K562 (cell line): ENCODE results near the gene FBXO44. TPM values are rescaled to one million over a fixed set of nuclear protein-coding genes. Genes with fewer than 3 reads are reported as not detected.

Source experiments
- ATAC-seq: fragments of 200-7000 bp; cut with Tn5 transposase; 3 replicates; pipeline ENCODE4 v1.9.1; 2020; ENCODE audit warnings: moderate library complexity
- BruUV-seq: library from RNA; stranded (reverse); fragments of 400-500 nt; replicated peaks from 2 replicates; lab custom pipeline; 2021; lab: Mats Ljungman, UMichigan
- CTCF ChIA-PET: fragments of 300-600 bp; formaldehyde crosslinking; extraction: SDS; loops from one replicate; lab custom pipeline; 2021; ENCODE audit warnings: low intra/inter-chr PET ratio; lab: Yijun Ruan, JAX
- POLR2A ChIA-PET: fragments of 300-600, 350-650 bp; sonication (Branson Sonifier 250); formaldehyde crosslinking; extraction: SDS; loops from one replicate; lab custom pipeline; 2021; ENCODE audit warnings: antibody characterized with exemption, inconsistent platforms; lab: Yijun Ruan, JAX
- DNase-seq, 4 experiments: peaks; one replicate each; pipeline versions ENCODE4 v3.0.0 to v3.0.0-alpha.2; 2011 to 2018; ENCODE audit warnings: low spot score in 3 of 4, mixed read lengths in 3 of 4; ENCODE audit errors: extremely low read depth in 1 of 4
- FAIRE-seq: peaks from 2 replicates; lab custom pipeline; 2011; peaks lifted over from hg19 to GRCh38; lab: Jason Lieb, UNC
- H2AFZ ChIP-seq: 2 replicates; pipeline ENCODE4 v1.6.0; 2011; ENCODE audit warnings: low read depth, low read length, control low read depth, inconsistent platforms
- H3K27ac ChIP-seq: fragments of 200-600 bp; 3 replicates; pipeline ENCODE4 v1.8.0; 2011; ENCODE audit warnings: low read depth, mild to moderate bottlenecking, control low read depth, inconsistent platforms, low read length, moderate library complexity, mixed read lengths; ENCODE audit errors: extremely low read depth
- H3K27me3 ChIP-seq, 2 experiments: fragments of 300-600 bp in 1 of 2; 2 replicates in 1 of 2; 3 replicates in 1 of 2; pipeline versions ENCODE4 v1.6.0 to v1.8.0; 2011; ENCODE audit warnings: inconsistent platforms in 2 of 2, low read length in 2 of 2, mild to moderate bottlenecking in 1 of 2, mixed read lengths in 1 of 2, moderate library complexity in 1 of 2; ENCODE audit not compliant: control insufficient read depth in 2 of 2, insufficient read depth in 2 of 2
- H3K36me3 ChIP-seq: fragments of 300-600 bp; 3 replicates; pipeline ENCODE4 v1.8.0; 2011; ENCODE audit warnings: mild to moderate bottlenecking, low read length, inconsistent platforms; ENCODE audit not compliant: control insufficient read depth, insufficient read depth
- H3K4me1 ChIP-seq, 2 experiments: fragments of 200-600 bp in 1 of 2; replicated peaks in 1 of 2; 2 replicates in 1 of 2; 3 replicates in 1 of 2; pipeline versions ENCODE4 v1.5.1 to v1.8.0; 2011; ENCODE audit warnings: inconsistent platforms in 2 of 2, low read length in 2 of 2, mild to moderate bottlenecking in 1 of 2, mixed read lengths in 1 of 2, moderate library complexity in 1 of 2; ENCODE audit not compliant: control insufficient read depth in 2 of 2, insufficient read depth in 2 of 2
- H3K4me2 ChIP-seq: 2 replicates; pipeline ENCODE4 v1.6.1; 2011; ENCODE audit warnings: low read length, control low read depth, inconsistent platforms, mixed read lengths; ENCODE audit not compliant: insufficient read depth
- H3K4me3 ChIP-seq: fragments of 200-600 bp; sonication (generic), shearing (Covaris generic); 2 replicates; pipeline ENCODE4 v1.5.1; 2016; ENCODE audit warnings: control low read depth, inconsistent platforms
- H3K79me2 ChIP-seq: fragments of 200-600 bp; 3 replicates; pipeline ENCODE4 v1.8.0; 2011; ENCODE audit warnings: low read length, inconsistent platforms; ENCODE audit not compliant: control insufficient read depth, insufficient read depth
- H3K9ac ChIP-seq, 2 experiments: 2 replicates each; pipeline versions ENCODE4 v1.6.0 to v1.6.1; 2011; ENCODE audit warnings: low read depth in 2 of 2, low read length in 2 of 2, control low read depth in 1 of 2, inconsistent platforms in 1 of 2, mild to moderate bottlenecking in 1 of 2, mixed read lengths in 1 of 2; ENCODE audit not compliant: insufficient read depth in 1 of 2
- H3K9me1 ChIP-seq: one replicate; pipeline ENCODE4 v1.6.0; 2011; ENCODE audit warnings: inconsistent platforms, mild to moderate bottlenecking, low read length, moderate library complexity; ENCODE audit not compliant: control insufficient read depth, insufficient read depth
- H3K9me3 ChIP-seq: replicated peaks from 2 replicates; pipeline ENCODE4 v1.5.1; 2011; ENCODE audit warnings: low read depth, low read length, inconsistent platforms; ENCODE audit not compliant: control insufficient read depth, insufficient read depth
- H4K20me1 ChIP-seq: replicated peaks from 2 replicates; pipeline ENCODE4 v1.6.1; 2011; ENCODE audit warnings: low read length, inconsistent platforms, mixed read lengths; ENCODE audit not compliant: control insufficient read depth, insufficient read depth
- CC2D1A ChIP-seq: fragments of 450-650 bp; IDR thresholded peaks from 2 replicates; pipeline ENCODE4 v1.6.1; 2017; ENCODE audit warnings: mild to moderate bottlenecking
- CEBPB ChIP-seq: fragments of 450-650 bp; IDR thresholded peaks from 2 replicates; pipeline ENCODE4 v1.6.1; 2016; ENCODE audit warnings: missing genetic modification characterization, missing compliant biosample characterization
- CREBBP ChIP-seq: IDR thresholded peaks from one replicate; pipeline ENCODE4 v1.6.1; 2012; ENCODE audit warnings: low read depth, mild to moderate bottlenecking, control low read depth, inconsistent platforms, low read length
- DACH1 ChIP-seq: fragments of 450-650 bp; IDR thresholded peaks from 2 replicates; pipeline ENCODE4 v1.6.1; 2018; ENCODE audit not compliant: partially characterized antibody
- GTF2A2 ChIP-seq: IDR thresholded peaks from 2 replicates; pipeline ENCODE4 v1.6.1; 2016; ENCODE audit warnings: mild to moderate bottlenecking, missing genetic modification characterization, missing compliant biosample characterization
- LCOR ChIP-seq: sonication (generic); formaldehyde crosslinking; IDR thresholded peaks from 2 replicates; pipeline ENCODE4 v1.8.0; 2022; ENCODE audit warnings: mild to moderate bottlenecking, missing genetic modification reagents
- MCM7 ChIP-seq, 2 experiments: fragments of 450-650 bp; IDR thresholded peaks; 2 replicates each; pipeline ENCODE4 v1.6.1; 2016 to 2018
- MEF2D ChIP-seq: conservative IDR thresholded peaks from 2 replicates; pipeline ENCODE4 v1.6.1; 2016; ENCODE audit warnings: low read depth, missing genetic modification characterization, missing compliant biosample characterization
- NR0B1 ChIP-seq: fragments of 450-650 bp; IDR thresholded peaks from one replicate; pipeline ENCODE4 v1.6.1; 2018; ENCODE audit warnings: mild to moderate bottlenecking, moderate library complexity; ENCODE audit not compliant: partially characterized antibody
- U2AF1 ChIP-seq: fragments of 200-400 bp; formaldehyde crosslinking; optimal IDR thresholded peaks from 2 replicates; pipeline ENCODE3; 2017; ENCODE audit warnings: mild to moderate bottlenecking, low read depth, low read length, moderate library complexity
- U2AF2 ChIP-seq: fragments of 200-400 bp; formaldehyde crosslinking; optimal IDR thresholded peaks from 2 replicates; pipeline ENCODE3; 2017; ENCODE audit warnings: low read depth, mild to moderate bottlenecking, low read length
- ZFP91 ChIP-seq: sonication (generic); formaldehyde crosslinking; IDR thresholded peaks from 2 replicates; pipeline ENCODE4 v1.8.0; 2022; ENCODE audit warnings: mild to moderate bottlenecking, missing genetic modification reagents
- ZNF212 ChIP-seq: fragments of 450-650 bp; formaldehyde crosslinking; IDR thresholded peaks from 2 replicates; pipeline ENCODE4 v1.4.0; 2020; ENCODE audit warnings: mild to moderate bottlenecking
- WGBS: fragments of 100-300 bp; shearing (Covaris generic); methylation state at CpG from one replicate; pipeline ENCODE4 v1.1.6; 2016; ENCODE audit warnings: low coverage, mixed read lengths; ENCODE audit not compliant: insufficient coverage; ENCODE audit errors: missing lambda C conversion rate; 5-methylcytosine and 5-hydroxymethylcytosine counted together
- in situ Hi-C: fragments of 300-500 bp; cut with MboI; formaldehyde crosslinking; loops from 4 replicates; pipeline ENCODE4 v1.15.0; 2018; ENCODE audit warnings: inconsistent platforms, mixed read lengths
- intact Hi-C: fragments of 100-400 bp; cut with micrococcal nuclease; formaldehyde crosslinking; loops from 2 replicates; pipeline ENCODE4 v1.14.2; 2022
- polyA plus RNA-seq, 8 experiments: library from polyadenylated mRNA; depleted of rRNA in 4 of 8; stranded (reverse) in 5 of 8; unstranded in 3 of 8; fragments of >200 nt; fragmentation: Nextera tagmentation in 2 of 8; fragmentation: Illumina TruSeq in 1 of 8; extraction: Ambion mirVana in 2 of 8; extraction: Trizol in 1 of 8; gene quantifications; 2 replicates each; pipeline versions ENCODE4 v1.2.1 to v1.2.3, GENCODE V29; 2011 to 2014; ENCODE audit warnings: inconsistent platforms in 1 of 8, missing spikeins in 1 of 8
- total RNA-seq, 7 experiments: library from RNA; depleted of rRNA in 6 of 7; stranded (reverse); fragments of >200 nt in 6 of 7; fragmentation: Illumina TruSeq in 2 of 7; extraction: Trizol in 2 of 7; gene quantifications; 2 replicates each; pipeline versions ENCODE4 v1.2.1 to v1.2.3, GENCODE V29; 2011 to 2021; ENCODE audit warnings: low replicate concordance in 1 of 7
- TF ChIP-seq, protein P1 (sequence below): fragments of 250-450 bp; sonication (Bioruptor Pico); IDR thresholded peaks from 2 replicates; pipeline ENCODE4 v1.5.1; 2021; ENCODE audit warnings: mild to moderate bottlenecking
- TF ChIP-seq, protein P2 (sequence below): sonication (generic); formaldehyde crosslinking; IDR thresholded peaks from 2 replicates; pipeline ENCODE4 v1.8.1; 2022; ENCODE audit warnings: missing genetic modification reagents
- TF ChIP-seq, protein P3 (sequence below): fragments of 450-650 bp; IDR thresholded peaks from 2 replicates; pipeline ENCODE4 v1.6.1; 2016

Gene FBXO44
- total and polyA plus RNA-seq, 9 of the 15 experiments (the other 6 are each of a cell fraction or from before 2014, with no cell fraction given): 0.69 to 20.9 (median 6.7) TPM

- 3% methylated on average over 7 of the region's 7 CpGs for WGBS
- no peaks in the 10 kb centered on the region for H3K36me3 ChIP-seq
- H3K9me1 ChIP-seq: peaks cover 3% of the 10 kb centered on the region
- H3K27me3 ChIP-seq: peaks cover 40 to 66% of the 10 kb centered on the region in 2 experiments
- FAIRE-seq (no peak), DNase-seq (no peak), ATAC-seq (no peak)
- H3K27ac ChIP-seq: no peak overlapping the region
- no peak overlapping the region for H3K9ac ChIP-seq
- in situ Hi-C loops: no loop called here
- ChIA-PET CTCF (no interaction called here), POLR2A (no interaction called here)
- no peaks in the 10 kb centered on the region for H3K9me3 ChIP-seq
- H3K4me3 ChIP-seq: no peak overlapping the region
- H2AFZ ChIP-seq: no peak overlapping the region
- no peak for TF ChIP-seq ZNF212 (CRISPR knock-in tag)
- TF ChIP-seq, protein P1, sequence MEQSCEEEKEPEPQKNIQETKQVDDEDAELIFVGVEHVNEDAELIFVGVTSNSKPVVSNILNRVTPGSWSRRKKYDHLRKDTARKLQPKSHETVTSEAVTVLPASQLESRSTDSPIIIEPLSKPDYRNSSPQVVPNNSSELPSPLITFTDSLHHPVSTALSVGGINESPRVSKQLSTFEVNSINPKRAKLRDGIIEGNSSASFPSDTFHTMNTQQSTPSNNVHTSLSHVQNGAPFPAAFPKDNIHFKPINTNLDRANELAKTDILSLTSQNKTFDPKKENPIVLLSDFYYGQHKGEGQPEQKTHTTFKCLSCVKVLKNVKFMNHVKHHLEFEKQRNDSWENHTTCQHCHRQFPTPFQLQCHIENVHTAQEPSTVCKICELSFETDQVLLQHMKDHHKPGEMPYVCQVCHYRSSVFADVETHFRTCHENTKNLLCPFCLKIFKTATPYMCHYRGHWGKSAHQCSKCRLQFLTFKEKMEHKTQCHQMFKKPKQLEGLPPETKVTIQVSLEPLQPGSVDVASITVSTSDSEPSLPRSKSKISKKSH (CRISPR knock-in tag): no peak
- TF ChIP-seq MEF2D (tag): no peak
- TF ChIP-seq, protein P2, sequence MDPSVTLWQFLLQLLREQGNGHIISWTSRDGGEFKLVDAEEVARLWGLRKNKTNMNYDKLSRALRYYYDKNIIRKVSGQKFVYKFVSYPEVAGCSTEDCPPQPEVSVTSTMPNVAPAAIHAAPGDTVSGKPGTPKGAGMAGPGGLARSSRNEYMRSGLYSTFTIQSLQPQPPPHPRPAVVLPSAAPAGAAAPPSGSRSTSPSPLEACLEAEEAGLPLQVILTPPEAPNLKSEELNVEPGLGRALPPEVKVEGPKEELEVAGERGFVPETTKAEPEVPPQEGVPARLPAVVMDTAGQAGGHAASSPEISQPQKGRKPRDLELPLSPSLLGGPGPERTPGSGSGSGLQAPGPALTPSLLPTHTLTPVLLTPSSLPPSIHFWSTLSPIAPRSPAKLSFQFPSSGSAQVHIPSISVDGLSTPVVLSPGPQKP (CRISPR knock-in tag): no peak
- no peak for TF ChIP-seq NR0B1
- no peak for TF ChIP-seq CC2D1A
- TF ChIP-seq U2AF1: no peak
- TF ChIP-seq DACH1: no peak
- no peak for TF ChIP-seq CREBBP
- no peak for TF ChIP-seq MCM7 (IDR thresholded peaks at IDR 0.05)
- TF ChIP-seq, protein P3, sequence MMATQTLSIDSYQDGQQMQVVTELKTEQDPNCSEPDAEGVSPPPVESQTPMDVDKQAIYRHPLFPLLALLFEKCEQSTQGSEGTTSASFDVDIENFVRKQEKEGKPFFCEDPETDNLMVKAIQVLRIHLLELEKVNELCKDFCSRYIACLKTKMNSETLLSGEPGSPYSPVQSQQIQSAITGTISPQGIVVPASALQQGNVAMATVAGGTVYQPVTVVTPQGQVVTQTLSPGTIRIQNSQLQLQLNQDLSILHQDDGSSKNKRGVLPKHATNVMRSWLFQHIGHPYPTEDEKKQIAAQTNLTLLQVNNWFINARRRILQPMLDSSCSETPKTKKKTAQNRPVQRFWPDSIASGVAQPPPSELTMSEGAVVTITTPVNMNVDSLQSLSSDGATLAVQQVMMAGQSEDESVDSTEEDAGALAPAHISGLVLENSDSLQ: no peak
- no peak for TF ChIP-seq U2AF2
- TF ChIP-seq GTF2A2: no peak
- no peak for TF ChIP-seq LCOR (CRISPR knock-in tag)
- no peak for TF ChIP-seq CEBPB (tag)
- no peak for TF ChIP-seq ZFP91 (CRISPR knock-in tag)
- no TSS peak for BruUV-seq
- intact Hi-C loops: no loop called here
- H3K4me1 ChIP-seq: no peaks in the 10 kb centered on the region
- no peaks in the 10 kb centered on the region for H3K79me2 ChIP-seq
- no peak overlapping the region for H3K4me2 ChIP-seq
- H4K20me1 ChIP-seq: no peaks in the 10 kb centered on the region; the same call in 1 of the 2 replicates
These were observed 25.9 kb upstream of the FBXO44 start for GRCh38 chr1:11628767-11629166.
